Muscle of leg (tissue), 11 donors: ENCODE results near the gene TMC4. TPM values are rescaled to one million over a fixed set of nuclear protein-coding genes. Genes with fewer than 3 reads are reported as not detected.

ENCODE experiments used
- DNase-seq: peaks from one replicate; pipeline ENCODE4 v3.0.0; 2013
- H3K27ac ChIP-seq: one replicate; pipeline ENCODE4 v1.5.1; 2013; ENCODE audit warnings: mild to moderate bottlenecking, low read length, control low read depth
- H3K27me3 ChIP-seq: one replicate; pipeline ENCODE4 v1.6.1; 2013; ENCODE audit warnings: low read length; ENCODE audit not compliant: control insufficient read depth, insufficient read depth
- H3K36me3 ChIP-seq: one replicate; pipeline ENCODE4 v1.6.1; 2013; ENCODE audit warnings: low read length; ENCODE audit not compliant: control insufficient read depth, insufficient read depth
- H3K4me1 ChIP-seq: one replicate; pipeline ENCODE4 v1.6.1; 2013; ENCODE audit warnings: low read length; ENCODE audit not compliant: control insufficient read depth, insufficient read depth
- H3K4me3 ChIP-seq: one replicate; pipeline ENCODE4 v1.5.1; 2013; ENCODE audit warnings: low read length, control low read depth
- H3K9me3 ChIP-seq: replicated peaks from 2 replicates; pipeline ENCODE4 v1.6.1; 2013; ENCODE audit warnings: low read depth, low read length; ENCODE audit not compliant: control insufficient read depth
- WGBS: methylation state at CpG from one replicate; pipeline ENCODE4 v1.1.5; 2013; ENCODE audit warnings: missing lambda C conversion rate; ENCODE audit not compliant: insufficient coverage; 5-methylcytosine and 5-hydroxymethylcytosine counted together
- polyA plus RNA-seq, 8 donors: library from polyadenylated mRNA; unstranded; fragments of 120-200 nt; gene quantifications; one replicate each; pipeline versions ENCODE4 v1.2.1 to v1.2.3, GENCODE V29; 2013; ENCODE audit warnings: inconsistent platforms in 1 of 8, low replicate concordance in 1 of 8; ENCODE audit not compliant: insufficient read length in 8 of 8, insufficient read depth in 1 of 8
- total RNA-seq: library from RNA; stranded (reverse); fragments of 120-200 nt; gene quantifications from one replicate; pipeline ENCODE4 v1.2.4, GENCODE V29; 2013

Gene TMC4
- total and polyA plus RNA-seq, 9 donors = 1.5 to 8.0 (median 3.5) TPM

GRCh38 chr19:54147676-54148075 is 25.3 kb downstream of the TMC4 start:
- WGBS = 67% methylated on average over 1 of the region's 3 CpGs
- DNase-seq = no peak
- no peak overlapping the region for H3K27ac ChIP-seq

DNA sequence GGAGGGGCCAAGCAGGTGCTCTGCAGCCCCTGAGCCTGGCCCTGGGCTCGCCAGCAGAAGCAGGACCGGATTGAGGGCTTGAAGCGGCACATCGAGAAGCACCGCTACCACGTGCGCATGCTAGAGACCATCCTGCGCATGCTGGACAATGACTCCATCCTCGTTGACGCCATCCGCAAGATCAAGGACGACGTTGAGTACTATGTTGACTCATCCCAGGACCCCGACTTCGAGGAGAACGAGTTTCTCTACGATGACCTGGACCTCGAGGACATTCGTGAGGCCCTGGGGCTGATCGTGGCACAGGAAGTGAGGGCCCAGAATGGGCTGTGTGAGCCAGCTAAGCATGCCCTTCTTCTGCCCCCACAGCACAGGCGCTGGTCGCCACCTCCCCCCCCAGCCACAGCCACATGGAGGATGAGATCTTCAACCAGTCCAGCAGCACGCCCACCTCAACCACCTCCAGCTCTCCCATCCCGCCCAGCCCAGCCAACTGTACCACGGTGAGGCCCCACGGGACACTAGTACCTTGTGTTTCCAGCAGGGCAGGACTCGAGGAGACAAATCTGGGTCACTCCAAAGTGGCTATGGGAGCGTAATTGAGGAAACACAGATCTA is 27.3 kb downstream of the TMC4 start:
- Histone ChIP-seq H3K36me3 (peaks cover 99% of the 10 kb centered on the region), H3K4me3 (no peak overlapping the region), H3K27ac (no peak overlapping the region), H3K4me1 (no peaks in the 10 kb centered on the region), H3K27me3 (no peaks in the 10 kb centered on the region), H3K9me3 (no peaks in the 10 kb centered on the region)
- DNase-seq = no peak
- WGBS = 93% methylated on average over 28 of the region's 28 CpGs

More at GRCh38 chr19:54147676-54148075, 25.3 kb downstream of the TMC4 start:
- H3K27me3 ChIP-seq = no peaks in the 10 kb centered on the region
- H3K36me3 ChIP-seq = peaks cover 98% of the 10 kb centered on the region
- no peaks in the 10 kb centered on the region for H3K4me1 ChIP-seq
- no peak overlapping the region for H3K4me3 ChIP-seq
- no peaks in the 10 kb centered on the region for H3K9me3 ChIP-seq

- DNase-seq = no peak
- Histone ChIP-seq H3K36me3 (peaks cover 77% of the 10 kb centered on the region), H3K27ac (no peak overlapping the region), H3K27me3 (no peaks in the 10 kb centered on the region), H3K4me3 (no peak overlapping the region), H3K9me3 (no peaks in the 10 kb centered on the region), H3K4me1 (peaks cover 13% of the 10 kb centered on the region)
- WGBS = 84% methylated on average over 2 of the region's 7 CpGs
Measured at GRCh38 chr19:54142166-54142780, 30.7 kb downstream of the TMC4 start.

DNA sequence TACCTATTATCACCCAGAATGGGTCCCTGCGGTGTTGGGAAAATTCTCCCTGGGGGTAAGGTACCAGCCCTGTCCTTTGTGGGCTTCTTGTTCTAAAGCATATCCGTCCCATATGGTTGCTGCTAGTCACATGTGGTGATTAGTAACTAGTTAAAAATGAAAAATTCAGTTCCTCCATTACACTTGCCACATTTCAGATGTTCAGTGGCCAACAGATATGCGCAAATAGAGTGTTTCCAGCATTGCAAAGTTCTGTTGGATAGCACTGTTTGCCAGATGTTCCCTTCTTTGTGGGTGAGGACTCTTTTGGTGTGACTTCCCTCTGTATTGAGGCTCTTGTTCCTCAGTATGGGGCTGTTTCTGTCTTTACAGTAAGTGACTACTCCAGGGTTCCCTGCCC is 31.6 kb downstream of the TMC4 start:
- peaks cover 68% of the 10 kb centered on the region for H3K36me3 ChIP-seq
- no peak overlapping the region for H3K27ac ChIP-seq
- no peak overlapping the region for H3K4me3 ChIP-seq
- peaks cover 16% of the 10 kb centered on the region for H3K4me1 ChIP-seq
- WGBS = no CpG with 5 or more reads among the region's 3 CpGs
- H3K27me3 ChIP-seq = no peaks in the 10 kb centered on the region
- no peak for DNase-seq
- no peaks in the 10 kb centered on the region for H3K9me3 ChIP-seq

DNA sequence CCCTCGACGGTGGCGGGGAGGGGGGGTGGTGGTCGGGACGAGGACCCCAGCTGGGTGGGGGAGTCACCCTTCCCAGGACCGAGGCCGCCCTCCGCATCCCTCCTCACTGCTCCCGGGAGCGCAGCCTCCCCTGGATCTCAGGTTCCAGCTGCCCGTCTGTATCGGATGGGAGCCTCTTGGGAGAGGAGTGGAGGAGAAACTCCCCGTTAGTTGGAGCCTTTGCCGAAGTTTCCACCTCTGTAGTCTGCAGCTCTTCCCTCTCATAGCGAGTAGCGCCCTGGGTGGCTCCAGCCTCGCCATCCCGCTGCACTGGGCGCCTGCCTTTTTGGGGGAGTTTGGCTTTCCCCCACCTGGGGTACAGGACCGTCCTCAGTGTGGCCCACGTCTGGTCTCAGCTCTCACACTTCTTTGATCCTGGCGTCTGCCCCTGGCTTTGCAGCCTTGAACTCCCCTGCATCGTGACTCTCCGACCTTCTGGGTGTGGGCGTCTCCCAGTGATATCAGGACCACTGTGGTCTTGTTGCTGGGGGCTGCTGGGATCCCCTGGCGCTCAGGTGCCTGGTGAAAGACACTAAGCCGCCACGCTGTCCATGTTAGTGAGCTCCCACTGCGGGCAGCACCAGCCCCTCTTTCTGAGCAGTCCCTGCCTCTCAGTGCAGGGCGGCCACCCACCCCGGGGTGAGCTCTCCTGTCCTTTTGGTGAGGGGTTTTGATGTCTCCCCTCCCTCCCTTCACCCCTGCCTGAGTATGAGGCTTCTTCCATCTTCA is 34.3 kb downstream of the TMC4 start:
- Histone ChIP-seq H3K27ac (no peak overlapping the region), H3K27me3 (no peaks in the 10 kb centered on the region), H3K36me3 (peaks cover 41% of the 10 kb centered on the region), H3K9me3 (no peaks in the 10 kb centered on the region), H3K4me1 (peaks cover 23% of the 10 kb centered on the region), H3K4me3 (peak overlapping the region; percentile 91)
- no peak for DNase-seq
- 17% methylated on average over 13 of the region's 31 CpGs for WGBS

- Histone ChIP-seq H3K4me3 (peak within 1 kb of the TSS; percentile 91), H3K4me1 (peaks cover 23% of the 10 kb centered on the region), H3K36me3 (peaks cover 33% of the 10 kb centered on the region), H3K9me3 (no peaks in the 10 kb centered on the region), H3K27ac (peak within 1 kb of the TSS; percentile 68), H3K27me3 (no peaks in the 10 kb centered on the region)
- no peak for DNase-seq
- WGBS = under 1% methylated on average over 83 of the region's 103 CpGs
Measured at GRCh38 chr19:54137699-54138488, 35.1 kb downstream of the TMC4 start, which contains the start of gene CNOT3. CNOT3 (plus strand) TSS chr19:54137762; CDS start chr19:54142979, 5,217 bp downstream.

GRCh38 chr19:54136864-54137698 is 35.9 kb downstream of the TMC4 start:
- H3K36me3 ChIP-seq = peaks cover 25% of the 10 kb centered on the region
- peak overlapping the region; percentile 68 for H3K27ac ChIP-seq
- peak; percentile 100 for DNase-seq
- no peaks in the 10 kb centered on the region for H3K27me3 ChIP-seq
- peak overlapping the region; percentile 91 for H3K4me3 ChIP-seq
- H3K9me3 ChIP-seq = no peaks in the 10 kb centered on the region
- peaks cover 23% of the 10 kb centered on the region for H3K4me1 ChIP-seq
- WGBS = 0% methylated on average over 28 of the region's 46 CpGs

- peaks cover 24% of the 10 kb centered on the region for H3K36me3 ChIP-seq
- no peaks in the 10 kb centered on the region for H3K27me3 ChIP-seq
- WGBS = 2% methylated on average over 14 of the region's 30 CpGs
- H3K9me3 ChIP-seq = no peaks in the 10 kb centered on the region
- peak overlapping the region; percentile 48 for H3K4me3 ChIP-seq
- peaks cover 23% of the 10 kb centered on the region for H3K4me1 ChIP-seq
- peak overlapping the region; percentile 68 for H3K27ac ChIP-seq
- DNase-seq = no peak
Measured at GRCh38 chr19:54136086-54136863, 36.7 kb downstream of the TMC4 start.
